Endothelial cell of hepatic sinusoid (primary cell): ENCODE measurements around the gene CDKN2B-AS1.

Experiments used
- in situ Hi-C: cut with HindIII; loops from 2 replicates; pipeline ENCODE4 v1.10.0; 2017; ENCODE audit warnings: low sequenced_read_pairs

CDKN2B-AS1 gene

DNA sequence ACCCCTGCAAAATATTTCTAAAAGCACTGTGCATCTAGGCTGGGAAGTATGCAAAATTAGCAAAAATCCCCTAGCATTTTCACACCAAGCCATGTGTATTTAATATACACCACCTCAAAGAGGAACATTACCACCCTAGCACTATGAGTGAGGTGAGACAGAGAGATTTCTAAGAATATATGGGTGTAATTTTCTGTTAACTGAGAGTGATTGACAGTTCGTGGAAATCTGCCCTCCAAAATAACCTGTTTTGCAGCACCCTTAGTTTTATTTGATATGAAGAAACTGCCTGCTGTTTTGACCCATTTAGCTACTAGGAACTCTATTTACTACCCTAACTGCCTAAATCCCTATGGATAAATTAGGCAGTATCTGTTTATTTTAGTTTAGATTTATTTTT, 78.8 kb downstream of the CDKN2B-AS1 start:
- in situ Hi-C loops, result no loop called here

- in situ Hi-C loops, result no loop called here
These were observed 83.5 kb downstream of the CDKN2B-AS1 start for GRCh38 chr9:22078081-22078480.

DNA sequence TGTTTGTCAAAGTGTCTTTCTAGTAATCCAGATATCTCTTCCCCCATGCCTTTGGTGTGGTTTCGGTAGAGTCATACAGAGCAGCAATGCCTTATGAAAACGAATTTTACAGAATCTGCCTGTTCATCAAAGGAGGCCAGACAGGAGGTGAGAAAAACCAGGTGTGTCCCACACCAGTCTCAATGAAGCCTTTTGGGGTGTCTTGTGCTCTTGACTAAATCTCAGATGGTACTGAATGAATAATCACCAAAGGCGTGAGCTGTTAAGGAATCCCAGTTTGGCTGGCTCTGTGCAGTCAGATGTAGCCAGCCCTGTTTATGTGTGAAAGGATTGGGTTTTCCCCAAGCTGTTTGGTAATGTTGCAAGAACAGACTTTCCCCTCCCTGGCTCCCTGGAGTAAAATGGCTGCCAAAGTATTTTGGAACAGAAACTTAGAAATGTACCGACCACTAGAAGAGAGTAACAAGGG, 85.3 kb downstream of the CDKN2B-AS1 start:
- in situ Hi-C loops, result no loop called here

DNA sequence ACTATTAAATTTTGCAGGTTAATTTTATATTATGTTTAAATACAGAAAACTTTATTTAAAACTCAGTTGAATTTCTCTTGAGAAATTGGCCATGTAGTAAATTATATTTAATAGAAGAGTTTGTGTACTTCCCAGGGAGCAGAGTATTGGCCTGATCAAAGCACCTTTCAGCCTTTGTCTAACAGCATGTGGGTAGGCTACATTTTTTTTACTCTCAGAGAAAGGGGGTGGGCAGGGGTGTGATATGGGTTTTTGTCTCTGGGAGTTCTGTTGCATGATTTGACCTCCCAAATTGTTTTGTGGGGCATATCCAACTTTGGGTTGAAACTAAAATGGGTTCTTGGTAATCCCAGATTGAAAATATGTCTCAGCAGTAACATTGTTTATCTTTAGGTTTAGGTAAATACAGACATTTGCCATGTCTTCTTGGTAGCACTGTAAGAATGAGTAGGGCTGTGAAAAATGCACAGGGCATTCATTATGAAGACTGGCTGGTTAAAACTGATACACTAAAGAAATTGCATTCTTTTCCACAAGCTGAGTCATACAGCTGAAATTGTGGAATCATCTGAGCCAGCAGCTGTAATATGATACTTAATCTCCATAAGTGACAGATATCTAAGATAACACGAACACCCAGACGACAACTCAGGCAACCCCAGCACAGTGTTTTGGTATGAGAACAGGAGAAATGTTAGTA, 89.9 kb downstream of the CDKN2B-AS1 start:
- in situ Hi-C loops, result loop anchor here (5.0 kb wide), 1 partner anchor 47 kb away; no protein-coding TSS in a partner anchor

DNA sequence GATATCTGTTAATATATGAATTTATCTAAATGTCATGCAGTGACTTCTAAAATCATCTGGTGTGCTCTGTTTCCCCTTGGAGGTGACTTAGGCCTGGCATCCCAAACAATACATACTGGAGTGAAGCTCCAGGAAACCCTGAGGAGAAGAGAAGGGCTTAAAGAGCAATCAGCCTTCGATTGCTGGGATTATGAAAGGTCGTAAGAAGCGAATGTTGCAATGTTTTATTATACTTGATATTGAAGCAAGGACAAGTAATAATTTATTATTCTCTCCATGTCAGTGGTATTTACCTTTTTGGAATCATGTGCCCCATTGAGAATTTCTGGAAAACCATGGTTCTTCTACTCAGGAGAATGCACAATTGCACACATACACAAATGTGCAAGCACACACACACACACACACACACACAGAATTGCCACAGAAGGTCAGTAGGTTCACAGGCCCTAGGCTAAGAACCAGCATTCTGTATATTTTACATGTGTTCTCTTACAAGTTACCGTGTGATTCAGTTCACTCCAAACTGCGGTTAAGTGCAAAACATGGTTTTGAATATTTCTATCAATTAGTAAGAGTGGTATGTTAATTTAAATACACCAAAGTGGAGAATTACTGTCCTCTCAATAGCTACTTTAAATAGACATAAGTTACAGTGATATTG, 93.6 kb downstream of the CDKN2B-AS1 start:
- in situ Hi-C loops, result loop anchor here (5.0 kb wide), 1 partner anchor 51 kb away; no protein-coding TSS in a partner anchor

GRCh38 chr9:22088717-22089061, 94.1 kb downstream of the CDKN2B-AS1 start:
- in situ Hi-C loops, result loop anchor here (5.0 kb wide), 1 partner anchor 51 kb away; no protein-coding TSS in a partner anchor

GRCh38 chr9:22097707-22098106, 103.1 kb downstream of the CDKN2B-AS1 start:
- in situ Hi-C loops, result no loop called here

- in situ Hi-C loops, result no loop called here
These were observed 104.2 kb downstream of the CDKN2B-AS1 start for GRCh38 chr9:22098643-22099332.

DNA sequence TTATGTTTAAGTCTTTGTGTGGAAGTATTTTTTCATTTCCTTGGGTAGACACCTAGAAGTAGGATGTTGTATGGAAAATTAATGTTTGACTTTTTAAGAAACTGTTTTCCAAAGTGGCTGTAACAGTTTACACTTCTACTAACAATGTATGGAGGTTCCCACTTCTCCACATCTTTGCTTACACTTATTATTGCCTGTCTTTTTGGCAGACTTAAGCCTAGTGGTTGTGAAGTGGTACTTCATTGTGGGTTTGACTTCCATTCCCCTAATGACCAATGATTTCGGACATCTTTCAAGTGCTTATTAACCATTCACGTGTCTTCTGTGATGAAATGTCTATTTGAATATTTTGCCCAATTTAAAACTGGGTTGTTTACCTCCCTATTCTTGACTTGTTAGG, 106.0 kb downstream of the CDKN2B-AS1 start:
- in situ Hi-C loops, result loop anchor here (25.0 kb wide), 2 partner anchors 137 to 288 kb away; partner anchors contain the start of gene MTAP

- in situ Hi-C loops, result loop anchor here (25.0 kb wide), 2 partner anchors 135 to 290 kb away; partner anchors contain the start of gene MTAP
These were observed 107.8 kb downstream of the CDKN2B-AS1 start for GRCh38 chr9:22102146-22103053.

DNA sequence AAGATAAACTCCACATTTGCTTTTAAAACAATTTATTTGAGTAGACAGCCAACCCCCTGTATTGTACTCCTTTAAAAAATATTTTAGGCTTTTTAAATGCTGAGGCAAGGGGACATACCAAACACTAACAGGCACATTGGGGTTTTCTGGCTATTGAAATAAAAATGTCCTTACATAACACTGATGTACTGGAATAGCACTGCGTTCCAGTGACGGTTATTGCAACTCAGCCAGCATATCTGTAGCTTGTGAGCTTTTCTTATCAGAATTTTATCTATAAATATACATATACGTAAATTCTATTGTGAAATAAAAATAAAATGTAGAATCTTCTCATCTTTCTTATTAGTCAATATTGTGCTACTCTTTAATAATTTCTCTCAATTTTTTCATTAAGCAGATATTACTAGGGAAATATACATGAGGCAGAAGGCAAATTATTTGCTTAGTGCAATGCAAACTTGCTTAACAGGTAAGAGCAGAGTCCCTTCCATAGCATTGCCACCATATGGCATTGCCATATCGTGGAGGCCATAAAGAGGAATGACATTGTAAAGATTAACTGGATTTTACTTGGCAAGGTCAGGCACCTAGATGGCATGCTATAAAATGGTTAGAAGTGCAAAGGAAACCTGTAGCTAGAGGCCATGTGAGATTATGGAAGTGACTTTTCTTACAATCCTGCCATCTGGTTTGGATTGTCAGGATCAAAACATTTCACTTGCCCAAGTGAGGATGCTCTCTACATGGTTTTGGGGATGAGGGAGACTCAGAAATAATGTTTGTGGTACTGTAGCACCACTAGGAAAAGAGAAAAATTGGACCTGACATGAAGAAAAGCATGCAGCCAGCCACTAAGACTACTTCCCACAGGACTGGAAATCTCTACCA, 109.3 kb downstream of the CDKN2B-AS1 start:
- in situ Hi-C loops, result loop anchor here (25.0 kb wide), 2 partner anchors 133 to 292 kb away; partner anchors contain the start of gene MTAP

DNA sequence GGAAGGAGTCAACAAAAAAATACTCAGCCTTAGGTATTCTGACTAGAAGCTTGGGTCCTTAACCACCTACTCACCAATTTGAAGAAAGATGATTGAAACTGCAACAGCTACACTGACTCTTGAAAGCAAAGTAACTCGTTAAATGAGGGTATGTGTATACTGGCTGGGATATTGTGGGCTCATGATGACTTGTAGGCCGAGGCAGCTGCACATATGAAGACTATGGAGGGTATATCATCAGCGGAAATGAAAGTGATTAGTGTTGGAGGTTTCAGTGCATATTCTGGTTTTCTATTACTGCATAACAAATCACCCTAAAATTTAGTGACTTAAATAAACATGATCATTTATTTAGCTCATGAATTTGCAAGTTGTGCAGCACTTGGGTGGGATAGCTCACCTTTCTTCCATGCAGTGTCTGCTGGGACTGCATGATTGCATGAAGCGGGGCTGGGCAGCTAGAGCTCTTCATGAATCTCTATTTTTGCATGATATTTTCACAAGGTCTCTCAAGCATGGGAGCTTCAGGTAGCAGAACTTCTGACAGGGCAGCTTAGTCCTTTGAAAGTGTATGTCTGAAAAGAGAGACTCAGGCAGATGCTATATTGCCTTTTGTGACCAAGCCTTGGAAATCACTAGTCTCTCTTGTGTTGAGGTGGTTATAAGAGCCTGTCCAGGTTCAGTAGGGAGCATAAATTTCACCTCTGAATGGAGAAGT, 110.6 kb downstream of the CDKN2B-AS1 start:
- in situ Hi-C loops, result loop anchor here (25.0 kb wide), 2 partner anchors 132 to 293 kb away; partner anchors contain the start of gene MTAP

DNA sequence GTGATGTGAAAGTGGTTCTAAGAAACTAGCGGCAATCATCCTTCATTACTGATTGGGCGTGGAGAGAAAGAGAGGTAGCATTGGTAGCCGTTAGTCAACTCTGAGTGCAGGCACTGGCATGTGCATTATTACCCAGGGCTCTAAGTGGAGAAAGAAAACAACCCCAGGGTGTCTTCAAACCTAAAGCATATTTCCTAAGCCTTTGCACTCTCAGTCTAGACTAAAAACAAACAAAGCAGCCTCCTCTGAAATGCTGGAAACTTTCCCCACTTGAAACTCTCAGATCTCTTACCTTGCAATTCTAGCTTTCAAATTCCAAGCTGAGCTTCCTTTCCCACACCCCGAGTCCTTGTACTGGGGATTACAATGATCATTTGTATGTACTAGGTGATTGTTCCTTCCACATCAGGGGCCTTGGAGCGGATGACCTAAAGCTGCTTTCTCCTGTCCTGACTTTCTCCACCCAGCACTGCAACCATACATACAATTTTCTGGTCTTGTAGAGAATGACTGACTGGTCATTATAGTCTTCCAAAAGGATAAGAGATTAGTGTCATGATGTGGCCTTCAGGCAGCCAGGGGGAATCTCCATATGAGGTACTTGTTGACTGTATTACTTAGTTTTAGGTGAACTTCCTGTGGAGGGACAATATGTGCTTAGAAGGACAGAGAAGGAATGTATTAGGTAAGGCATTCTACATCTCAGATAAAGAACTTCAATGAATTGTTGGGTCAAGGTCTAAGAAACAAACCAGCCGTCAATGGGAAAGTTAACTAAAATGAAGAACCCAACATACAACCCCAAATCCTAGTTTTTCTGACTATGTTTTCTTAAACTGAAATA, 112.8 kb downstream of the CDKN2B-AS1 start:
- in situ Hi-C loops, result loop anchor here (25.0 kb wide), 2 partner anchors 130 to 295 kb away; partner anchors contain the start of gene MTAP

- in situ Hi-C loops, result loop anchor here (25.0 kb wide), 2 partner anchors 129 to 296 kb away; partner anchors contain the start of gene MTAP
These were observed 114.2 kb downstream of the CDKN2B-AS1 start for GRCh38 chr9:22108581-22109370.

GRCh38 chr9:22111176-22111953, 116.8 kb downstream of the CDKN2B-AS1 start:
- in situ Hi-C loops, result loop anchor here (25.0 kb wide), 2 partner anchors 126 to 299 kb away; partner anchors contain the start of gene MTAP

- in situ Hi-C loops, result loop anchor here (25.0 kb wide), 2 partner anchors 125 to 300 kb away; partner anchors contain the start of gene MTAP
These were observed 117.3 kb downstream of the CDKN2B-AS1 start for GRCh38 chr9:22111954-22112247.
